GOT3 (cell line): ENCODE measurements around the gene SEC61B.

Experiments
- DNase-seq: peaks from one replicate; lab custom pipeline; 2025; ENCODE audit warnings: mixed read lengths; lab: John Stamatoyannopoulos, UW

SEC61B gene

GRCh38 chr9:99221621-99222415 lies at the start of gene SEC61B, which contains the start of gene ALG2:
Gene SEC61B, plus strand, starts transcription at chr9:99222282. Its CDS starts 82 bp downstream, at chr9:99222364.
Gene ALG2, minus strand, starts transcription at chr9:99221942. Its CDS starts 48 bp downstream, at chr9:99221894.
- DNase-seq: peak; percentile 75

- no peak for DNase-seq
These were observed 48.2 kb upstream of the SEC61B start for GRCh38 chr9:99173570-99174504.

DNA sequence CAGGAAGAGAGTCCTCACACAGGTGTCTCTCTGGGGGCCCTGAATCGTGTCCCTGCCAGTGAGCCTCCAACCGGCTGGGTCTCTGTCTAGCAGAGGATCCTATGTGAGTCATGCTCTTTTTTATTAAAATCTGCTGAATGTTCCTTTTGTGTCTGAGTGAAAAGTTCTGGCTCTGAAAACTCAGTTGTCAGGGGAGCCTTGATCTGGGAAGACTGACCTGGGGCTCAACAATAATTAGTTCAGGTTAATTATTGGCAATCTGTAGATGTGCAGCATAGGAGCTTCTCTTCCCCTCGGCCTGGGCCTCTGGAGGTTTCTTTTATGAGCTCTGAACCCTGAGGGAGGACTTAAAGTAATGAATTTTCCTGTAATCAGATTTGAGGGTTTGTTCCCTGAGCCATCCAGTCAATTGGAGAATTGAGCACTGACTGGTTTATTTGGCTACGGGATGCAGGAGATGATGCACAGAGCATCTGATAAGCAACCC lies 45.5 kb upstream of the SEC61B start:
- DNase-seq: no peak

GRCh38 chr9:99177576-99178366 lies 44.3 kb upstream of the SEC61B start:
- DNase-seq: no peak

DNA sequence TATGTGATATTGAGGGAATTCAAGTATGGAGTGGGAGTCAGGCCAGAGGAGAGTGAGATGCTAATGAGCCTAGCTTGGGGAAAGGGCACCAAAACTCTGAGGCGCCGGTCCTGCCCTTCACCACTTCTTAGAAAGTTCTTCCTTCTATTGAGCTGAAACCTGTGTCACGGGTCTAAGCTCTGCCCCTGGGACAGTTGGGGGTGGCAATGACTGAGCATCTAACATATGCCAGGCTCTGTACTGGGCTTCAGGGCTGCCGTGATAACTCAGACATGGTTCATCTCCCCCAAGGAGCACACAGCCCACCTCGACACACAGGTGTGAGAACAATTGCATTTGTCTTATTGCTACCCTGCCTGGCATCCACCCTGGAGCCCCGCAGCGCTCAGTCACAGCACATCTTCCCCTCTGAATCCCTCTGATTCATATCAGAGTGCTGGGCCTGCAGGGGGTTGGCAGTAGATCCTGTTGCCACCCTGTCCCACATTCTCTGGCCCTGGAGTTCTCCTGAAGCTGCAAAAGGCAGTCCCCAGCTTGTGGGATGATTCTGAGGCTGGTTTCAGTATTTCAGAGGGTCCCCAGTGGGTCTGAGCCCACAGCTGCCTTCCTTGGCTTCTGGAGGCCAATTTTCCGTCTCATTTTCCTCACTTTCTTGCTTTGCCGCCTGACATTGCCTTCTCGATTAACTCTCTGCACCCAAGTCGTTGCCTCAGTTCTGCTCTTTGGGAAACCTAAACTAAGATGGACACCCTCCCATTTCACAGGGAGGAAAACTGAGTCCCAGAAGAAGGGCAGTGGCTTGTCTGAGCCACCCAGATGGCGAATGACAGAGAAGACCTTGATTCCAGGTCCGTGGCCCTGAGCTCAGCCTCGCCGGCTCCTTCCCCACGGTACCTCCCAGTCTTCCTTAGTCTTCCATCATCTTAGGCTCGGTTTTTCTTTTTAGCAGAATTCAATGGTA lies 42.9 kb upstream of the SEC61B start:
- DNase-seq: no peak

- DNase-seq: no peak
These were observed 41.9 kb upstream of the SEC61B start for GRCh38 chr9:99180199-99180598.

- no peak for DNase-seq
These were observed 41.4 kb upstream of the SEC61B start for GRCh38 chr9:99180662-99181061.

- DNase-seq: no peak
These were observed 40.9 kb upstream of the SEC61B start for GRCh38 chr9:99181206-99181605.

- no peak for DNase-seq
These were observed 40.5 kb upstream of the SEC61B start for GRCh38 chr9:99181621-99182020.

GRCh38 chr9:99182356-99182755 lies 39.7 kb upstream of the SEC61B start:
- no peak for DNase-seq

DNA sequence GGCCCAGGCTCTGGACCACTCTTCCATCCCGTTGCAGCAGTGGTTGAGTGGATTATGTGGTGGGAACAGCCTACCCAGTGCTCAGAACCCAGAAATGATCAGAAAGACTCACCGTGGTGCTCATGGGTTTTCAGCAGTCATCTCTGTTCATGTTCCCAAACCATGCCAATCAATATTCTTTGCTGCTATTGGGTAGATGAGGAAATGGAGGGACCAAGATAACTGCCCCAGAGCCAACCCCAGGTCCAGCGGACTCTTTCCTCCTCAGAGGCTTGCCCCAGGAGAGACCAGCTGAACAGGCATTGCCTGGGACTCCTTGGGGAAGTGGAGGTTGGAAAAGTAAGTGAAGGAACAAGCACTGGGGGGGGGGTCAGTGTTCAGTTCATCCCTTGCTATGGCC lies 38.5 kb upstream of the SEC61B start:
- DNase-seq: no peak

DNA sequence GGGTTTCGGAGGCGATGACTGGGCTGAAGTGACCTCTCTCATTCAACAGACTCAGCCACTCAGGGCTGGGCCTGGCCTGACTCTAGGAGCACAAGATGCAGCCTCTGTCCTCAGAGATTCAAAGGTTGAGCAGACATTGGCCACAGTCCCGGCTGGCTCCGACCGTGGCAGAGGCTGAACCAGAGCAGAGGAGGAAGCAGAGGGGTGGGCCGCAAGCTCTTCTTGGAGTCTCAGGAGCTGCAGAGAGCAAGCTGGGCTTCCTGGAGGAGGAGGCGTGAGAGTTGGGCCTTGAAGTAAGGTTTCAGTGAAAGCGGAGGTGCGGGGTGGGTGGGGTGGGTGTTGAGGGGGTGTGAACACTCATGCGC lies 38.0 kb upstream of the SEC61B start:
- no peak for DNase-seq

- no peak for DNase-seq
These were observed 37.4 kb upstream of the SEC61B start for GRCh38 chr9:99184475-99185347.

- DNase-seq: no peak
These were observed 36.8 kb upstream of the SEC61B start for GRCh38 chr9:99185348-99185632.

DNA sequence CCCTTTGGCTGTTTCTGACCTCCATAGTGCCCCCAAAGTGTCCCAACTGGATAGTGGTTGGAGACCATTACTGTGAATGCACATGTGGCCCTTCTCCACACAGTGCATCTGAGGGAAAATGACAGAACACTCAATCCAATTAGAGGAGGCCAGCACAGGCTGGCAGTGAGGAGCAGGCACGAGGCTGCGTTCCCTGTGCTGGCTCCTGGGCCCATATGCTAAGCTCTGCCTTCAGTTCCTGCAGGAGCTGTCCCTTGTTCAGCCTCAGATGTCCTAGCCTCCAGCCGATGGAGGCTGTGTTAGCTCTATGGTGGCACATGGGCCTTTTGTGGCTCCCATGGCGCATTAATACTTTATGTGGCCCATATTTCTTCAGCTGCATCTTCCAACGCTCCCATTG lies 36.1 kb upstream of the SEC61B start:
- no peak for DNase-seq

- DNase-seq: no peak
These were observed 34.8 kb upstream of the SEC61B start for GRCh38 chr9:99187311-99187710.

DNA sequence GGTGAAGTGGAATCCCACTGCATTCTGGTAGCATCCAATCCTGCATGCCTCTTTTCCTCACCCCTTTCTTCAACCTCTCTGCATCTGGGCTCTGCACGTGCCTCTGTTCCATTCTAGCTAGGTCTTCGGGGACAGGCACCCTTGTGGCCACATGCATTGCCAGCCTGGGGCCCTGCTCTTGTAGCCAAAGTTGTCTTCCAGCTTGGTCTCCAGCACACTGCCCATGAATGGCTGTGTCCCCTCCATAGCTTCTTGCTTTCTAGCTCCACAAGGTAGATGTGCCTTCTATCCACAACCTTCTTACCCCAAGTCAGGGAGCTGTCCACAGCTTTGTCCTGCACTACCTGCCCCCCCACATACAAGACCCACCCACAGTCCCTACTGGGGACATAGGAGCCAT lies 32.9 kb upstream of the SEC61B start:
- no peak for DNase-seq

GRCh38 chr9:99189887-99190596 lies 32.0 kb upstream of the SEC61B start:
- no peak for DNase-seq

- DNase-seq: no peak
These were observed 31.3 kb upstream of the SEC61B start for GRCh38 chr9:99190597-99191283.
